HL-60/S4 treated with retinoic acid at 250 ng/mL for 4 days and 3 days (cell line): ENCODE measurements around the gene SIX6.

Source experiments
- in situ Hi-C: fragments of 300-500 bp; cut with MboI; formaldehyde crosslinking; loops from 2 replicates; pipeline ENCODE4 v1.7.0; 2022; ENCODE audit warnings: low sequenced_read_pairs

SIX6 gene

GRCh38 chr14:60512973-60513571 is 4.1 kb downstream of the SIX6 start:
- in situ Hi-C loops: no loop called here

- in situ Hi-C loops: no loop called here
Observed at GRCh38 chr14:60514378-60514740, 5.4 kb downstream of the SIX6 start.

GRCh38 chr14:60514741-60515491 is 6.0 kb downstream of the SIX6 start:
- in situ Hi-C loops: no loop called here

- in situ Hi-C loops: no loop called here
Observed at GRCh38 chr14:60515511-60516289, 6.8 kb downstream of the SIX6 start.

GRCh38 chr14:60532442-60532841 is 23.5 kb downstream of the SIX6 start:
- in situ Hi-C loops: no loop called here

GRCh38 chr14:60537663-60538062 is 28.7 kb downstream of the SIX6 start:
- in situ Hi-C loops: no loop called here

- in situ Hi-C loops: no loop called here
Observed at GRCh38 chr14:60544659-60545058, 35.7 kb downstream of the SIX6 start.

- in situ Hi-C loops: loop anchor here (25.0 kb wide), 2 partner anchors 367 to 492 kb away; no protein-coding TSS in a partner anchor
Observed at GRCh38 chr14:60553808-60554207, 44.9 kb downstream of the SIX6 start.

- in situ Hi-C loops: loop anchor here (25.0 kb wide), 2 partner anchors 375 to 500 kb away; no protein-coding TSS in a partner anchor
Observed at GRCh38 chr14:60561845-60562746, 53.1 kb downstream of the SIX6 start.
